ENCODE results near the gene CMYA5.
"Not testable (repeated sequence)": the region's sequence is repeated elsewhere in the genome, so short reads cannot be mapped to it uniquely, and the experiment has no call there.

The CMYA5 gene

DNA sequence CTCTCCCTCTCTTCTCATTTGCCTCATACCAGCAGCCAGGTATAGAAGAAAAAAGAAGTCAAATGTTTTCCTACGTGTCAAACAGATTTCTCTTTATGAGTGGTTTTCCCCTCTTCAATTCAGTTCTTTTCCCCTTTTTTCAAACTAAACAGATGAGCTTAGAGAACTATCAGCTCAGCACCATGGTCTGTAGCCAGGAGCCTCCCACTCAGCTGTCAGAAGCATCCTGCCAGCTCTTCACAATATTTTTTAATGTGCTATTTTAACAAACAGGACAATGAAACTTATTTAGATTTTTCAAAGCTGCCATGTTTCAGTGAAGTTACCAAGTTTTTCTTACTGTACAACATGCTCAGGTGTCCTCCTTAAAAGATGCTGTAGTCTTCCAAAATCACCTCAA is 63.5 kb downstream of the CMYA5 start:
- DNase-seq: no peak

DNA sequence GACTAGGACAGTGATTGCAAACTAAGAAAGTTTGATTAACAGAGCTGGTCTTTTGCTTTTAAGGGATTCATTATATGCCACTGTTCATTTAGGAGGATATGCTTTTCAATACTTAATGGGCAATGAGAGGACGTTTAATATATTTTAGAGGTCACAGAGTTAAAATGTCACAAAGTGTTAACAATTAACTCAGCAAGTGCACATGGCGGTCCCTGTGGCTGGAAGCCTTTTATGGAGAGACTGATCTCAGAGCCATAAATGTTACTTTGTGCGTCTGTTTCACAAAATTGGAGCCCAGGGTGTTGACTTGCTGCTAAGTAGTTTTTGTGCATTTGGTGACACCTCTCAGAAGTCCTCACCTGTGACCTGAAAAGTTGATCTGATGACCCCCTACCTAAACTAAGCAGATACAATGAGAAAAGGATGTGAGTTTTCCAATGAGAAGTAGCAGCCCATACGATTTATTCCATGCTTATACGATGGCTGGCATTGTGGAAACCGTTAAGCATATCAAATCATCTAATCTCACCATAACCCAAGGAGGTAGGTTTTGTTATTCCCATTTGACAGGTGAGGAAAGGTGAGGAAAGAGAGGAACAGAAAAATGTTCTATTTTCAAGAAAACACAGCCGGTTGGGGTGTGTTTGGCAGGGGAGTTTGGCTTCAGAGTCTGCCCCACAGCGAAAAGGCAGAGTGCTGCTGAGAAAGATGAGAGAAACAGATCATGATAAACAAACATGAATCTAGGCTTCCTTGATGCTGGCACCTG is 64.4 kb downstream of the CMYA5 start:
- no peak for DNase-seq

DNA sequence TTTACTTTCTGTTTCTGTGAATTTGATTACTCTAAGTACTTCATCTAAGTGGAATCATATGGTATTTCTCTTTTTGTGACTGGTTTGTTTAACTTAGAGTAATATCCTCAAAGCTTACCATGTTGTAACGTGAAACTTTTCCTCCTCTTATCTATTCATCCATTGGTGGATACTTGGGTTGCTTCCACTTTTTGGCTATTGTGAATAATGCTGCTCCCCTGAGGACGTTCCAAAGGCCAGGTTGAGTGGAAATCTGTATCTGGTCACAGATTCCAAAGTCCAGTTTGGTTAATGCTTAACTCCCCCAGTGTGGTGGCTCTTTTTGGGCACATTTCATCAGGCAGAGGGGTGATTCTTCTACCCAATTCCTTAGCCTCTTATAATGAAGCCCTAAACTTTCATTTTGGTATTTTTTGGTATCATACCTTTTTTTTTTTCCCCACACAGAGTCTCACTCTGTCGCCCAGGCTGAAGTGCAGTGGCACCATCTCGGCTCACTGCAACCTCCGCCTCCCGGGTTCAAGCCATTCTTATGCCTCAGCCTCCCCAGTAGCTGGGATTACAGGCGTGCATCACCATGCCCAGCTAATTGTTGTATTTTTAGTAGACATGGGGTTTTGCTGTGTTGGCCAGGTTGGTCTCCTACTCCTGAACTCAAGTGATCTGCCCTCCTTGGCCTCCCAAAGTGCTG is 65.4 kb downstream of the CMYA5 start:
- no peak for DNase-seq

DNA sequence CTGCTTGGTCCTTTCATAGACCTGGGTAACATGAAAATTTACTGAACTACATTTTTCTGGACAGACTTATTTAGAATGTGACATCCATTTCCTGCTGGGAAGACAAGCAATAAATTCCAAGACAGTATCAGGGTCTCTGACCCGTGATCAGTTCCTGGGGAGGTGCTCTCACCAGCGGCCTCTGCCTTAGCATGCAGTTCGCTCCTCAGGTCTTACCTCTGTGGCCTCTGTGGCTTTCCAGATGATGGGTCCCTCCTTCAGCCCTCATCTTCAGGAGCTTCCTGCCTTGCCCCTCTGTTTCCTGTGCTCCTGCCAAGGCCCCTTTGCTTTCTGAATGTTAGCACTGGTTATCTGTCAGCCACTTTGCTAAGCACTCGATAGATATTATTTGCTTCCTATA is 66.4 kb downstream of the CMYA5 start:
- DNase-seq: no peak

DNA sequence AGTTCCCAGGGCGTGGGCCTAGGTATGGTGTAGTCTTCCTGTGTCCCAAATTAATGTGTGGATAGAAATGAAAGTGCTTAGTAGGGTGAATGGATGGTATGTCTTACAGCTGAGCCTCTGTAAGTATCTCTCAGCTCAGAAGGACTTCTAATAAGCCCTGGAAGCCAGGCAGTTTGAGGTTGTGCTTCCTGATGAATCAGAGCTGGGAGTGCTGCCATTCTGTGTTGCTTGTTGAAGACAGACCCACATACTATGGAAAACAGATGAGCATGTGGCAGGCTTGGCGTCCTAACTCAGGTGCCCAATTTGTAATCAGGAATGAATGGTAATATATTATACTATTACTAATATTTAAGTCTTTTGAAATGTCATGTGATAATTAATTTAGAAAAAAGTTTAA is 69.8 kb downstream of the CMYA5 start:
- no peak for DNase-seq

DNA sequence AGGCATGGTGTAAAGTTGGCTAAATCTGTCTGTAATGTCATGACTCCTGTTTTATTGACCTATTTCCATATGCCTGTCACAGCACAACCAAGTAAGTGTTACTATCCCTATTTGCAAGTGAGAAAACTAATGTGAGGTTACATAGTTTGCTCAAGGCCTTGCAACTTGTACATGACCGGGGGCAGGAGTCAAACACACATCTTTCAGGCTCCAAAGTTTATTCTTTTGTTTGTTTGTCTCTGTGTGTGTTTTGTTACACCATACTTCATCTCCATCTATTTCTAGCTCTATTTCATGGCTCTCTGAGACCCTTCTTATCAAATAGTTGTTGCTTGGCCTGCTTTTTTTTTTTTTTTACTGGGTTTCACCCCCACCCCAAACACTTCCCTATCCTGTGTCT is 70.2 kb downstream of the CMYA5 start:
- DNase-seq: no peak

DNA sequence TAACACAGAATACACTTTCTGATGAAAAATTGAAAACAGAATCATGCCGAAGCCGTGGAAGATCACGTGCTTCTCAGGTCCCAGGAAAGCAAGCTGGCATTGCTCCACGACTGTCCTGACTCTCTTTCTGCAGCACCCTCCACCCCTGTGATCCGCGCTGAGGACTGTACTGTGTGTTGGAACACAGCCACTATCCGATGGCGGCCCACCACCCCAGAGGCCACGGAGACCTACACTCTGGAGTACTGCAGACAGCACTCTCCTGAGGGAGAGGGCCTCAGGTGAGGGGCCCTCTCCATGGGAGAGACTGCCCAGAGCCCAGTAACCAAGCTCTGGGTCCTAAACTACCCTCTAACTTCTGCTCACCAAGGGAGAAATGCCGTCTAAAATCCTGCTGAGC is 73.3 kb downstream of the CMYA5 start:
- DNase-seq: no peak

DNA sequence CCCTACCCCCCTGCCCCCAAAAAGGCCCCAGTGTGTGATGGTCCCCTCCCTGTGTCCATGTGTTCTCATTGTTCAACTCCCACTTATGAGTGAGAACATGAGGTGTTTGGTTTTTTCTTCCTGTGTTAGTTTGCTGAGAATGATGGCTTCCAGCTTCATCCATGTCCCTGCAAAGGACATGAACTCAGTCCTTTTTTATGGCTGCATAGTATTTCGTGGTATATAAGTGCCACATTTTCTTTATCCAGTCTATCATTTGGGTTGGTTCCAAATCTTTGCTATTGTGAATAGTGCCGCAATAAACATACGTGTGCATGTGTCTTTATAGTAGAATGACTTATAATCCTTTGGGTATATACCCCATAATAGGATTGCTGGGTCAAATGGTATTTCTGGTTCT is 74.5 kb downstream of the CMYA5 start:
- DNase-seq: not testable (repeated sequence)

DNA sequence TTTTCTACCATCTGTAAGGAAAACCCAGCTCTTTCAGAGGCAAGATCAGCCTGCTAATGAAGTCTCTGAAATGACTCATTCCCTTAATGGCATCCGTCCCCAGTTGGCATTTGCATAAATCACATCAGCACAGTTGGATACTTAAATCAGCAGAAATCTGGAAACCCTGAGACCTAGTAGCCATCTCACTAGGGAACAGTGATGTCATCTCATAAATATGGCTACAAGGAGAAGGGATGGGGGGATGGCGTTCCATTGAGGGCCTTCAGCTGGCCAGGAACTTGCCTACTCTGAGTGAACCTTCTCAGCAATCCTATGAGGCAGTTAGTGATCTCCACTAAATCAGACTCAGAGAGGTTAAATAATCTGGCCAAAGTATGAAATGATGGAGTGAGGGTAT is 81.8 kb downstream of the CMYA5 start:
- no peak for DNase-seq

DNA sequence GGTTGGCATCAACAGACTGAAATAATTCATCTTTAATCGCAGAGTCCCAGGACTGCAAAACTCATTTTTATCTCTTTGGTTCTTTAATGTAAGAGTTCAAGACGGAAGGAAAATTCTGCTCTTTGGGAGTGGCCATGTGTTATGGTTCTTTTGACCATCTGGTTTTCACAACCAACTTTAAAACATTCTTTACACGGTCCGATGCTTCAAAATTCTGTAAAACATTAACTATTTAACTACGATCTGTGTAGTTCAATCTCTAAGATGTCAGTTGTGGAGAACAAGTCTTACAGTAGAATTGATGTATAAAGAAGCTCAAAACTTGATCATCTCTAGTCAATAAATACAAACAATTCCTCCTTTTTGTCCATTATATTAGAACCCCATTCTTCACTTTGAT is 83.0 kb downstream of the CMYA5 start:
- DNase-seq: no peak

DNA sequence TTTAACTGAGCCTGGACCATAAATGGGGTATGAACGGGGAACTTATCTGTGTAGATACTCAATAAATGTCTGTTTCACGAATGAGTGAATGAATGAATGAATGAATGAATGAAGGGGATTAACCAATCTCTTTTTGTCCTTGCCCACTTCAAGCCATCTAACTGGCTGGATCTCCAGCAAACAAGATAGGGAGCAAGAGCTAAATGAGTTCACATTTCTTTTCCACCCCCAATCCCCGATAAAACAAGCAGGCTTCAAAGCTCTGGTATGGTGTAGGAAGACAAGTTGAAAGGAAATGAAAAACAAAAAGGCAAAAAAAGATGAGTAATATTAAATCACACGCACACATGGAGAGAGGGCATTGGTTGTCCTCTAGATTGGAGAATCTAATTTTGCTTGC is 84.0 kb downstream of the CMYA5 start:
- DNase-seq: no peak

DNA sequence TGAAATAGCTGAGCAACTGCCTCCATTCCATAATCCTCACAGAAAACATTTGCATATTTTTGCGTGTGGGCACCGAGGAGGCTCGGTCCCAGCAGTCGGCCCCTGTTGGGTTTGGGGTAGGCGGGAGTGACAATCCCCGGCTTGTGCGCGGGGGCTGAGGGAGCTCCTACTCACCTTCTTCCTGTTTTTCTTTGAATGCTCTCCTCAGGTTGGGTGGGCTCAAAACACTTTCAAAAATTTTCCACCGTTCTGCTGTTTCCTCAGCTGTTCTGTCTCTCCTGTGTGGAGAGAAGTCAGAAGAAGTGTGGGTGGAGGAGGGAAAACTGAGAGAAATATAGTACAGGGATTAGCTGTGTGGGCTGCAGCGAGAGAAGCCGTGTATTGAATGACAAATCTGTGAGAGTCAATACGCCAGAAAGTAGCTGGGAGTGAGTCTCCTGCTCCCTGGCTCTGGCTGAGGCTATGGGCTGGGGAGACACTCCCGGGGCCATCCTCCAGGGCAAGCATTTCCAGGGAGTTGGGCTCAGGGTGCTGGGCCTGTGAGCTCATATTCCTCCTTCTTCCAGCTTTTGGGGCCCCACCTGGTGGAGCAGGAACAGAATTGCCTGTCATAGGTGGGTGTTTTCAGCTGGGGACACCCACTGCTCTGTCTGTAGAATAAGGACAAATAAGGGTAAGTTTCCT is 84.7 kb downstream of the CMYA5 start:
- DNase-seq: no peak

DNA sequence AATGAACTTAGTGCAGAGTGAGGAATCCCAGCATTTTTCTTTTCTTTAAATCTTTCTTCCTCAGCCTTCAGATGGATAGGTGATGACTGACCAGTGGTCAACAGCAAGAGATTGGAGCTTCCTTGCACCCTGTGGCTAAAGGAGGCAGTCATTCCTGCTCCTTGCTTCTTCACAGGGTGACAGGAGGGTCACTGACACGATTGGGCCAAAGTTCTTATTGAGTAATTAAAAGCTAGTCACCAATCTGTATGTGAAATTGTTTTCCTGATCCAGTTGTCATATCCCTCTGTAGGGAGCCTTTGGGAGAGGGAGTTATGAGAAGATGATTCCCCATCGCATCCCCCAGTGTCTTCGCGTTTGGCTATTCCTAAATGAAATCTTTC is 85.2 kb downstream of the CMYA5 start:
- no peak for DNase-seq

DNA sequence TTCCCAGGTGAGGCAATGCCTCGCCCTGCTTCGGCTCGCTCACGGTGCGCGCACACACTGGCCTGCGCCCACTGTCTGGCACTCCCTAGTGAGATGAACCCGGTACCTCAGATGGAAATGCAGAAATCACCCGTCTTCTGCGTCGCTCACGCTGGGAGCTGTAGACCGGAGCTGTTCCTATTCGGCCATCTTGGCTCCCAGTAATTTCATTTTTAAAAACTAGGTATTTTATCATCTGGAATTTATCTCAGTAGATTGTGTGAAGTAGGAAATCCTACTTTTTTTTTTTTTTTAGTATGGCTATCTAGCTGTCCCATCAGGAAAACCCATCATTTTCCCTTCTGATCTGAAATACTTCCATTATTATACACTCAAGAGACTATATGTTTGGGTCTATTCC is 95.1 kb downstream of the CMYA5 start:
- DNase-seq: not testable (repeated sequence)

DNA sequence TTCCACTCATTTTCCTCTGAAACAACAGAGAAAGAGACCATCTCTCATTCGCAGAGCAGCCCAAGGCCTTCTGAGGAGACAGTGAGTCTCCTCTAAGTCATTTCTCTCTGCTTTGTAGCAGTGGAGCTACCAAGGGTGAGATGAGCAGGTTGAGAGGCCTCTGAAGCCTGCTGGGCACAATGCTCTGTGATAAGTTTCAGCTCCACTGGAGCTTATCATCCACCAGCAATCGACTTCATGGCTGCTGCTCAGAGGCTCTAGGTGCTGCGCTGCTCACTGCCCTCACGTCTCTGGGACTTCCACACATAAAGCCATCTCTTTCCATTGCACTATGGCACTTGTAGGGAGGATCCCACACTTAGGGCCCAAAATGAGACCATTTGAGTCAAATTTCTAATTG is 96.3 kb downstream of the CMYA5 start:
- DNase-seq: no peak

DNA sequence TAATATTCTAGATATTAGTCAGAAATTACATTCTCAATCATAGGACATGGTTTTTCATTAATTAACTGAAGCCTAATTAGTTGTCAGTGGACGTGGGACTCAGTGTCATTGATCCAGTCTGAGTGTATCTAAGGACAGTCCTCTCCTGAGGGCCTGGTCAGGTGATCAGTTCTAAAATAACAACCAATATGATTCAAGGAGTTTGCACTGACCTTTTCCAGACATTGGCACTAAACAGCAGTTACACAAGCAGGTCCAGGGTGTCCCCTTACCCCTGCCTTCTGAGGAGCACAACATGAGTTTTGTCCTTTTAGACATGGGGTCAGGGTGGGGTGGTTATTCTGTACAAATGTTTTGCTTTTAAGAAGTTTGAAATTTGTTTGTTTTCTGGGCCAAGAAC is 97.8 kb downstream of the CMYA5 start:
- DNase-seq: no peak

DNA sequence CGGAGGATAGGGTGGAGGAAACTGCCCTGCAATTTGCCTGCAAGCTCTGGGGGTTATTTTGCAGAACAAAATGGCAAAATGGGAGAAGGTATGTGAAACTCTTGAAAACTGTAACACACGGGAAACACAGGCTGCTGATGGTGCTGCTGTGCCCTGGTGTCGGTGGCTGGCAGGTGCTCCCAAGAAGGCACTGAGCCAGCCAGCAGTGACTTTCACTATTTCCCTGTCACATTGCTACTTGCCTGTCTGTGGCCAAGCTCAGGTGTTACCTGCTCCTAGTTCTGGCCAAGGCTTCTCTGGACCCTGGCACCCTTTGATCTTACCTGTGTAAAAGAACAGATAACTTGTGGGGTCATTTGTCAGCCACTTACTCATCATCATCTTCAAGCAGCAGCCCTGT is 102.2 kb downstream of the CMYA5 start:
- no peak for DNase-seq

DNA sequence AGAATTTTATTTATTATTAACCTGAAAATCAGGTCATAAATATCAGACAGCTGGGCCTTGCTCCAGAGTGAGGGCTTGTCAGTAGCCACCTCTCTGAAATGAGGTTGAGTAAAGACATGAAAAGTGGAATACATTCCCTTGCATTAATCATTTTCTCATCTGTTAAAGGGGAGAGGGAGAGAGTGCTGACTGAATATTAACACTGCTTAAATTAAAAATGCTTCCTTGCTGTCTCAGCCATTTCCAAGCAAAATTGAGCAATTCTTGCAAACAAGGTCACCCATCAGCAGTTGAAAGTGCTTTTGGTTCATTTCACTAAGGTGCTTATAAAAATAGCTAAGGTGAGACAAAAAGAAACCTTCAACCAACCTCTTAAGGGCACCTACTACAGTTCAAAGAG is 102.8 kb downstream of the CMYA5 start:
- no peak for DNase-seq

DNA sequence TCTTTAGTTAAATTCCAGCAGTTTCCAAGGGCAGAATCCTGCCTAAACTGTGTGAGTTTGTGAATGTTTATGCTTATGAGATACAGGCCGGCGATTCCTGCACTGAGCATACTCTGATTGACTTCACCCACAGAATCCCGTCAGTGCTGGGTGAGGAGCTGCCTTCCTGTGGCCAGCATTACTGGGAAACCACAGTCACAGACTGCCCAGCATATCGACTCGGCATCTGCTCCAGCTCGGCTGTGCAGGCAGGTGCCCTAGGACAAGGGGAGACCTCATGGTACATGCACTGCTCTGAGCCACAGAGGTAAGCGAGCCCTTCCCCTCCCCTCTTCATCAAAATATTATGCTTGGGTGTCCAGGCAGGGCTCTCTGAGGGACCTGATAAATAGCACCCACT is 103.7 kb downstream of the CMYA5 start:
- DNase-seq: no peak

DNA sequence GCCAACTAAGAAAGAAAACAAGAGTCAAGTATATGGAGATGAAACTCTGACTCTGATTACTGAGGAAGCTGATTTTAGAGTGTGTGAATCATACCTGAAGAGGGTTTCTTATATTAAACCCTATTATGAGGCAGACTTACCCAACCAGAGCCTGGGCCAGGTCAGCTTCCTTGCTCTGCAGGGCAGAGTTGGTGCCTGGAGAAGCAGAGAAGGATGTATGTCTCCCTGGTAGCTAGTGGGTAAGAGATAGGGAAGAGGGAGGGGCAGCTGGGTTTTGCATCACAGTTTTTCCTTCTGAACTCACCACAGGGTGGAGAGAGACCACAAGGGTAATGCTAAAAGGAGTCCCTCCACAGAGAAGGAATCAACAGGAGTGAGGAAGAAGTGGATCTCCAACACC is 104.1 kb downstream of the CMYA5 start:
- DNase-seq: no peak

DNA sequence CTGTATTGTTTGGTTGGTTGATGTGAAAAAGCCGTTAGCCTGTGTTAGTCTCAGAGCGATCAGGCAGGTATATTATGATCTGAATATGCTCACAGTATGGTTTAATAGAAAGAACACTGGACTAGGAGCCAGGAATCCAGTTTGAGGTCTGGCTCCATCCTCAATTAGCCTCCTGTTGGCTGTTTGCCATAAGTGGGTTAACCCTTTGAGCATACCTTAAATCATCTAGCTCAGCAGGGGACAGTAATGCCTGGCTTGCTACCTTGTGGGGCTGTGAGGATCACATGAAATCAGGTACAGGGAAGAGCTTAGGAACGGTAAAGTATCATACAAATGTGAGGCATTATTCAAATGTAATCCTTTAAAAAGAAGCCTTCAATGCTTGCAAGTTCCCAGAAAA is 104.7 kb downstream of the CMYA5 start:
- no peak for DNase-seq

DNA sequence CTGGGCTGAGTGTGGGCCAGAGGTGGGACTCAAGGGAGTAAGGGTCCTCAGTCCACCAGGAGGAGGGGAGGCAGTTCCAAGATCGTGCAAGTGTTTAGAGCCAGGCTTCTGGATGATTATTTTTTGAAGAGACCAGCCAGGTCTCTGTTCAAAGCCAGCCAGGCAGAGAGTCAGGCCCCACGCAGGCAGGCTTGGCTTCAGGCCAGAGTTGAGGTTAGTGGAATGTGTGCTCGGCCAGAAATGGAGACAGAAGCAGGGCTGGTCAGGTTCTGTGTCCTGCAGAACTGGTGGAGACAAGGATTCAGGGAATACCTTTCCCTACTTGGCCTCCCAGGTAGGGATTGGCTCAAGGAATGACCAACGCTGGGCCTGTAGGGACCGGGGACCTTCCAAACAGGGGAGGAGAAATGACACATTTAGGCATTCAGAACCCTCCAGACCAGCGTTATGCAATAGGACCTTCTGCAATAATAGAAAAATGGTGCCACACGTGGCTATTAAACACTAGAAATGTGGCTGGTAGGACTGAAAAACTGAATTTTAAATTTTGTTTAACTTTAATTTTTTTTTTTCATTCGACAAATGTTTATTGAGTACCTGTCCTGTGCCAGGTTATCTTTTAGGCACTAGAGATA is 106.2 kb downstream of the CMYA5 start:
- DNase-seq: no peak

DNA sequence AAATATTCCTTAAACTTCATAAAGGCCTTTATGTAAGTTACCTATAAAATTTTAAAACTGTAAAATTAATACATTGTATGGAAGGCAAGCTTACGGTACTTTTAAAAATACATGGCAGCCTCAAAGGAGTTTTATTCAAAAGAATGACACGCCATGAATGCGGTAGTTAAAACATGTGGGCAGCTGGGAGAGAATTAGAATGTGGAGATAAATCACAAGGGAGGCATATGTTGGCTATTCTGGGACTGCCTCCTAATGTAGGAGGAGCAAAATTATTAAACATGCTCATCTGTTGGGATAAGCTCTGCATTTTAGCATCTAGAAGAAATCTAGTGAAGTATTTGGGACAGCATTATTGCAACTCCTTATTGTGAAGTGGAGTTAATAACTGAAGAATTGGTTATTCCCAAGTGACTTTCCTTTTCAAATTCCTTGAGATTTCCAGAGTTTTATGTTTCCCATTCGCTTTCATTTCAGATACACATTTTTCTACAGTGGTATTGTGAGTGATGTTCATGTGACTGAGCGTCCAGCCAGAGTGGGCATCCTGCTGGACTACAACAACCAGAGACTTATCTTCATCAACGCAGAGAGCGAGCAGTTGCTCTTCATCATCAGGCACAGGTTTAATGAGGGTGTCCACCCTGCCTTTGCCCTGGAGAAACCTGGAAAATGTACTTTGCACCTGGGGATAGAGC is 109.4 kb downstream of the CMYA5 start:
- no peak for DNase-seq
